Activated CD4-positive, CD25-positive, alpha-beta regulatory T cell (primary cell): ENCODE data around the gene SUMO3.
"Not testable (repeated sequence)": the region's sequence is repeated elsewhere in the genome, so short reads cannot be mapped to it uniquely, and the experiment has no call there.

ENCODE experiments used
- DNase-seq, 4 experiments: peaks; one replicate each; lab custom pipeline; 2025; lab: John Stamatoyannopoulos, UW

Gene SUMO3

DNA sequence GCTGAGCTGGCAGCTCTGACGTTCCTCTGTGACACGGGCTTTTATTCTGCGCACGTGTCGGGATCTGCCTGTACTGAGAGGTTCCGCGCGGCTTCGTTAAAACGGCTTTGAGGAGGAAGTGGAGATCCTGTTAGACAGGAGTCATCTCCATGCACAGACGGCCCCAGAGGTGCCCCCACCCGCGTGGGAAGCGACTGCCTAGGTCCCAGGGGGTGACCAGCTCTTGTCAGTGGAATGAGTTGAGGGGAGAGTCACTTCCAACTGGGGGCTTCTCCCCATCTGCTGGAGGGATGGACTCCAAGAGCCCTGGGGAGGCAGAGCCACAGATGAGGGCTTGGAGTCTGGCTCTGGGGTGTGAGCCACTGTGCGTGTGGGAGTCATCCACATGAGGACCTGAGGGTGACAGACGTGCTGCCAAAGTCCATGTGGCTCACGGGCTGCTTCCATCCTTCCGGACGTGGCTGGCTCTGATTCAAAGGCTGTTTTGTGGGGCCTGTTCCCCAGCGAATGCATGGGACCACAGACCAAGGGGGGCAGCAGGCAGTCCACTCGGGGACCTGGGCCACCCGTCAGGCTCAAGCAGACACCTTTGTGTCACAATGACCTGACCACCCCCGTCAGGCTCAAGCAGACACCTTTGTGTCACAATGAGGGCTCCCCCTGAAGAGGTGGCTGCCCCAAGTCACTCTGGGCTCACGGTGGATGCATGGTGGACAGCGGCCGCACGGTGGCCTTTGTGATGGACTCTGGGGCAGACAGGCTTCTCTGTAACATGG lies 28.8 kb upstream of the SUMO3 start:
- DNase-seq: no peak

DNA sequence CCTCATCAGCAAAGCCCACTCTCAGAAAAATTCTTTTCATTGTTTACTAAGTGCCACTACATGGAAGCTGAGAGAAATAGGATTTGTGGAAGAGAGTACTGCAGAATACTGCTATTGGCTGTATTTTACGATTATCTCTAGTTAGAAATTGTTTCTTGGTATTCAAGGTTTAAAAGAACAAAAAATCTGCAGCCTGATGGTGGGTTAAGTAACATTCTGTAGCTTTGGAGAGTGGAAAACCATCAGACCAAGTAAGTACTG lies 28.3 kb upstream of the SUMO3 start:
- DNase-seq: no peak

DNA sequence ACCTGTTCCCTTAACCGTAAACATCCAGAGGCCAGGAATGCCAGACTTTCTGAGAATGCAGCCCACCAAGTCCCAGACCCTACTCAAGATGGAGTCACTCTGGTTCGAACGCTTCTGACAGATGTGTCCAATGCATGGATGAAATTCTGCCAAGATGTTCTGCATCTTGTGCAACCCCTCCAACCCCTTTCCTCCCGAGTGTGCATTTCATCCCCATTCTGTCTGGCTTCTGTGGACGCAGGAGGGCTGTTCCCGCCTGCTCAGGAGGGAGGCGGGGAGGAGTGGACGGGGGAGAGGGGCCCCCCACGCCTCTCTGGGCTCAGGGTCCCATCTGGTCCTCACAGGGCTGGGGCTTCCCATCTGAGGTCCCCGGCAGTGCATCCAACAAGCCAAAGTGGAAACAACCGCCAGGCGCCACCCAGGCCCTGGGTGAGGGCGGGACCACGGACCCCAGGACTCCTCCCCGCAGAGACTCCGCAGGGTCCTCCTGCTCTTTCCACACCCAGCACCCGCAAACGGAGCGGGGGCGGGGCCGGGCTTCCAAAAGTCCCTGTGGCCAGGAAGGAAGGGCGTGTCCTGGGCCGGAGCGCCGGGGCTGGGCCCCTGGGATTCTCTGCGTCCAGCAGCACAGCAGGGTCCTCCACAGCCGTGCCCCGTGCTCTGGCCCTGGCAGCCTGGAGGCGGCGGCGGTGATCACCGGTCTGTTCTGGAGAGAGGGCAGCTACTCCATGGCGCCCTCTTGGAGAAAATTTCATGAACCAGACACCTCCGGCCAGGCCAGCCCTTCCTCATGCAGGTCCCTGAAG lies 27.8 kb upstream of the SUMO3 start:
- DNase-seq: no peak

DNA sequence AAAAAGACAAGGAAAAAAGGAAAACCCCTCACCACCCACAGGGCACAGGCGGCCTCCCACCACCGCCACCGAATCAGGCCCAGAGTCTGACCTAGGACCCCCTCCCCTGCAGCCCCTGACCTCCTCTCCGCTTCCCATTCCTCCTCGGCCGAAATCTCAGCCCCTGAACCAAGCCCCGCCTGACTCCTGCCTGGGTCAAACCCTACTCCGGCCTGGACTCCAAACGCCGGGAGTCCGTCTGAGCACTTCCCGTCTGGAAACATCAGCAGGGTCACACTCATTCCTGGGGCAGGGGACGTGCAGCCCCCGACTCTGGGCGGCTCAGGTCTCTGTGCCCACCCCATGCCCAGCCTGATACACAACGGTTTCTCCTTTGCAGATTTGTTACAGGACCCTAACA lies 26.4 kb upstream of the SUMO3 start:
- DNase-seq: no peak

DNA sequence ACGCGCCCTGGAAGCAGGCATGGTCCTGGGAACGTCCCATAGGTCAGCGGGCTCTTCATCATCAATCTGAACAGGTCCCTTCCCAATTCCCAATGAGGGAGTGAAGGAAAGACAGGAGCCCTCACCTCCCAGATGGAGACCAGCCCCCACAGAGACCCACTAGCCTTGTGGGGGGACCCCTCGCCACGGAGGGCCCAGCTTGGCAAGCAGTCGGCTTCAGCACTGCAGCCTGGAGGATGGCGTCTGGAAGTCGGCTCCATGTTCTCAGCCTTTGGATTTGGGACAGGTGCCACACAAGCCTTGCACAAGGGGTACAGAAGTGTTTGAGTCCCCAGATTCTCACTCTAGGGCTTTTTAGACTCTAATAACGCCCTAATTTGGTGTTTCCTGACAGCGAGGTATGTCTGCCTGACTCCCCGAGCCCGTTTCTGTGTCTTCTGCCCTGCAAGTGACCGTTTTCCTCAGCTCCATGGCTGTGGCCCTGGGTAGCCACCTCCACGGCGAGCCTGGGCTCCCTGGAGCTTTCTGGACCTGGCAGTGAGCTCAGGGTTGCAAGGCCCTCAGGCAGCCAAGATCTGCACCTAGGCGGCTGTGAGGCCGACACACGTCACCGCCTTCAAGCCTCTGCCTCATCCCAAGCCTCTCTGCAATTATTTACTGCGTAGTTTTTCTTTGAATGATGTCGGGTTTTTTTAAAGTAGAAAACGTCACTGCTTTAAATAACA lies 25.0 kb upstream of the SUMO3 start:
- DNase-seq: no peak

DNA sequence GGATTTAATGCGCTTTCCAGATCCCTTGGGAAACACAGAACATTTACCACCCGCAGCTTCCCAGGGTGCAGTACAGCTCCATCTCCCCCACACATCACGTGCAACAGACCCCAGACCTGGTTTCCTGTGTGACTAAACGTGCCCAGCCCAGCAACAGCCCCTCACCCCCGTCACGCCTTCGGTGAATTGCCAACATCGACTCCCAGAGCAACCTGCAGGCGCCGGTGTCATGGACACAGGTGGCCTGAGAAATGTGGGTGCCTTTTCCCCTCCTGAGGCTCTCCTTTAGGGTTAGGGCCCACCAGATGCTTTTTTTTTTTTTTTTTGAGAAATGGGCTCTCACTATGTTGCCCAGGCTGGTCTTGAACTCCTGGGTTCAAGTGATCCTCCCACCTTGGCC lies 24.2 kb upstream of the SUMO3 start:
- no peak for DNase-seq

DNA sequence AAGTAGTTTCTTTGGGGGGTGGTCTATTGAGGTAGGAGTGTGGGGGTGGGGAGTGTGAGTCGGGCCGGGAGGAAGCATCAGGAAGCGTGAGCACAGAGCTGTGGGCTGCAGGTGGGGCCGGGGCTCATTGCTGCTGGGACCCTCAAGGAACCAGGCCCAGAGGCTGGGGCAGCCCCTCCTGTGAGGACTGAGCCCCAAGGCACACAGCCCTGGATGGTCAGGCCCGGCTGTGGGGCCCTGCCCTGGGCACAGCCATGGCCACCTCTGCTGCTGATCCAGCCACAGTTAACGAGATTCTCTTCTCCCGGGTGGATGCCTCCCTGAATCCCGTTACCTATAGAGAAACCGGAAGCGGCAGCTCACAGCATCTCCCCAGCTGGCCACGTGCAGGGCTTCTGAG lies 22.9 kb upstream of the SUMO3 start:
- no peak for DNase-seq

DNA sequence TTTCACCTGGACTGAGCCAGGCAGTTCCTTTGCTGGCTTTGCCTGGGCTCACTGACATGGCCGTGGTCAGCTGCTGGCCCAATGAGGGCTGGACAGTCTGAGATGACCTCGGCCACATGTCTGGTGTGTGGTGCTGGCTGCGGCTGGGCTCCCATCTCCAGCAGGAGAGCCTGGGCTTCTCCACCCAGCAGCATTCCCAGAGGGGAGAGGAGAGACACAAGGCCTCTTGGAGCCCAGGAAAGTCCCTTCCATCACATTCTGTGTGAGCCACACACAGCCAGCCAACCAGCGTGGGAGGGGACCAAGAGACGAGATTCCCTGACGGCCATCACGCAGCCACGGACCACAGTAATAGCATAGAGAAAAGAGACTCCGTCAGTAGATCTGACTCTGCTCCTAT lies 21.1 kb upstream of the SUMO3 start:
- DNase-seq: no peak

DNA sequence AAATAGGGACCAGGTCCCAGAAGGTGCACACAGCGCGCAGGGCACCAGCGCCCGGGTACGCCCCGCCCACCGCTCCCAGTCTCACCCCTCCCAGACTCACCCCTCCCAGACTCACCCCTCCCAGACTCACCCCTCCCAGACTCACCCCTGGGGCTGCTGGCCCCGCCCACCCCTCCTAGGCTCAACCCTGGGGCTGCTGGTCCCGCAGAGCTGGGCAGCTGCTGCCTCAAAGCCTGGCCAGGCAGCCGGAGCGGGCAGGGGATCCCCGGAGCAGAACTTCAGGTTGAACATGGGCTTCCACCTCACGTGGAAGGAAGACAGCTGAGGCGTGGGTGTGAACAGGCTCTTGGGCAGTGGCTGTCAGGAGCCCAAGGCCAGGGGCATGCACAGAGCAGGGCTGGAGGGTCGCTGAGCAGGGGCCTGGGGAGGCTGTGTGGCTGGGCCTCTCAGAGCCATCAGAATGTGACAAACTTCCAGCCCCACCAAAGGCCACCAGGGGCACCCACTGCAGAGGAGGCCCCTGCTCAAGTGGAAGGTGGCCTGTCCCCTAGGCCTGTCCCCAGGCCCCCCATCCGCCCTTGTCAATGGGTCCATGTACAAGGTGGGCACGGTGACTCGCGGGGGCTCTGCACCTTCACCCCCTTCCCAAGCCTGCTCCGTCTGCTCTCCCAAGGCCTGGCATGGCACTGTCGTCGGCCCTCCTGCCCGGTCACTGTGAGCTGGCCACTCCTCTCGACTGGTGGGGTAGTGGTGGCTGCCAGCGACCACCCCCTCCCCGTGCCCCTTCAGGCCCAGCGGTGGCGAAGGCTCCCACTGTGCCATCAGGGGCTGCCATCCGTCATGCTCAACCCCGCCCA lies 20.4 kb upstream of the SUMO3 start:
- no peak for DNase-seq

DNA sequence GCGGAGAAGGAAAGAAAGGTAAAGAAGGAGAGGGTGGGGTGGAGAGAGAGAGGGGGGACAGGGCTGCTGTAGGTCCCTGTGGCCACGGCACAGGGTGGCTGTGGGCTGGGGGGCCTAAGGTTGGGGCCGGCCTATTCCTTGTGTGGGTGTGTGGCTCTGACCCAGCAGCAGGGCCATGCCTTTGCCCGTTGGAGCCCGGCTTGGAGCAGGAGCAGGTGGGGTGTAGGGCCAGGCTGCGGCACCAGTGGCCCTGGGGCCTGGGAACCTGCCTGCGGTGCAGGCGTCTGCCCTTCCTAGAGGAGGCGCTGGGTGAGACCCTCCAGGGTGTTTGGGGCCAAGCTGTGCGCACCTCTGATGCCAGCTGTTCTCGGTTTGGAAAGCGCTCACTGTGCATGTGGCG lies 19.7 kb upstream of the SUMO3 start:
- DNase-seq: no peak

DNA sequence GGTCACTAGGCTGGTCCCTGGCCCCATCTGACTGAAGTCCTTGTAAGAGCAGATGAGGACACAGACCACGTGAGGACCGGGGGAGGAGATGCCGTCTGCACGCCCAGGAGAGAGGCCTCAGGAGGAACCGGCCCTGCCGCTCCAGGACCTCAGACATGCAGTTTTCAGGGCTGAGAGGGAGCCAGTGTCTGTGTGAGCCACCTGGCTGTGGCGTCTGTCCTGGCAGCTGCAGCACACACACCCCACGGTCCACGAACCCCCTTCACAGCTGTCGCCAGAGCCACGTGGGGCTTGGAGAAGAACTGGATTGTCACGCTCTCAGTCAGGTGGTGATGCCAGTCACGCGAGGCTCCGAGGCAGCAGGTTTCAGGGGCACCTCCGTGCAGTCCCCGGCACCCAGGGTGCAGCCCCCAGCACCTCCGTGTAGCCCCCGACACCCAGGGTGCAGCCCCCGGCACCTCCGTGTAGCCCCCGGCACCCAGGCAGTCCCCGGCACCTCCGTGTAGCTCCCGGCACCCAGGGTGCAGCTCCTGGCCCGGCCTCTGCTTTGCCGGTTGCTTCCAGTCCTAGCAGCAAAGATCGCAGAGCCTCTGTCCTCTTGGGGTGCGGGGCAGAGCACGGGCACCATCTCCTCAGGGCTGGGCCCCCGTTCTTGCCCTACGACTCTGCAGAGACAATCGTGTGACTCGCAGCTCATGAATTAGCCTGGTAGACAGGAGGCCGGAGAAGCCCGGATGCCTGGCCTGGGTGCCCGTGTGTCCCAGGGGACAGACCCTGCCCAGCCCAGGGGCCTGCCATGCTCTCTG lies 19.0 kb upstream of the SUMO3 start:
- no peak for DNase-seq

DNA sequence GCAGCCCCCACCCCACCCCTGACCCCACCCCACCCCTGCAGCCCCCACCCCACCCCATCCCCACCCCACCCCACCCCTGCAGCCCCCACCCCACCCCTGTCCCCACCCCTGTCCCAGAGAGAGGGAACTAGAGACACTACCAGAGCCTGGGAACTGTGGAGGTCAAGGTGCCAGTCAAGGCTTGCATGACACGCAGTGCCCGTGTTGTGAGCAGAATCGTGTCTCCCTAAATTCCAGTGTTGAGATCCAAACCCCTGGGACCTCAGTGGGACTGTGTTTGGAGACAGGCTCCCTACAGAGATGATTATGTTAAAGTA lies 18.4 kb upstream of the SUMO3 start:
- DNase-seq: no peak

DNA sequence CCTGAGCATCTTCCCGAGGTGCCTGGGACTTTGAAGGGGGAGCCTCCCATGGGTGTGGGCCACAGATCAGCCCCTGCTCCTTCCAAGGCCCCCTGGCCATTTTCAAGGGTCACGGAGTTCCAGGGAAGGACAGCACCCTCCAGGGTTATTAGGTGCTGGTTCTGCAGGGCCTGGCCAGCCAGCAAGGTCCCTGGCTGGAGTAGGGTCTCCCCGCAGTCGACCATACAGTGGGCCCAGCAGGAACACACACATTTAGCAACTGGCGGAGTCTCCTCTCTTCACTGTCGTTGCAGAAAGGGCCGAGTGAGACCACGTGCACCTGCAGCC lies 17.7 kb upstream of the SUMO3 start:
- no peak for DNase-seq

DNA sequence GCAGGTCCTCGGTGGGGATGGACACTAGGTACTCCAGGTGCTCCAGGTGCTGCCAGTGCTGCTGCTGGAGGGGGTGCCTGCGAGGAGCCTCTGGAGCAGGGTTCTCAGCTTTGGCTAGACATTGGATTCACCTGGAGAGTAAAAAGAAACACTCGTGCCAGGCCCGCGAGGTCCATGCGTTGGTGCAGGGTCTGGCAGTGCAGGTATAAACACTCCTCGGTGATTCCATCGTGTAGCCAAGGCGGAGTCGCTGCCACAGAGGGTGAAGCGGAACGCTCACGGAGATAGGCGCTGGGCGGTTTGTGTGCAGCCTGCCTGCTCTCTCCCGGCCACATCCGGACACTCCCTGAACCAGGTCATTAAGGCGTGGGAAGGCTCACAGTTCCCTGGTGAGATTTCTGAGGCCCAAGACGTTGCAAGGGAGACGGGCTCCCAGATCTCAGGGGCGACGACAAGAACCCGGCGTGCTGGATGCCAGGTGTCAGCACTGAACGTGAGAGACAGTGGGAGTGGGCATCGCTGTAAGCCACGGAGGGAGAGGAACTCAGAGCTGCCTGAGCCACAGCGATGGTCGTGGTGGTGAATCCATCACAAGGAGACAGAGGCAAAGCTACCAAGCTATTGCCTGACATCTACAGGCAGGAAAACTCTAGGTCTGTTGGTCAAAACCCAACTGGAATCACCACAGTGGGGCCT lies 17.2 kb upstream of the SUMO3 start:
- no peak for DNase-seq

DNA sequence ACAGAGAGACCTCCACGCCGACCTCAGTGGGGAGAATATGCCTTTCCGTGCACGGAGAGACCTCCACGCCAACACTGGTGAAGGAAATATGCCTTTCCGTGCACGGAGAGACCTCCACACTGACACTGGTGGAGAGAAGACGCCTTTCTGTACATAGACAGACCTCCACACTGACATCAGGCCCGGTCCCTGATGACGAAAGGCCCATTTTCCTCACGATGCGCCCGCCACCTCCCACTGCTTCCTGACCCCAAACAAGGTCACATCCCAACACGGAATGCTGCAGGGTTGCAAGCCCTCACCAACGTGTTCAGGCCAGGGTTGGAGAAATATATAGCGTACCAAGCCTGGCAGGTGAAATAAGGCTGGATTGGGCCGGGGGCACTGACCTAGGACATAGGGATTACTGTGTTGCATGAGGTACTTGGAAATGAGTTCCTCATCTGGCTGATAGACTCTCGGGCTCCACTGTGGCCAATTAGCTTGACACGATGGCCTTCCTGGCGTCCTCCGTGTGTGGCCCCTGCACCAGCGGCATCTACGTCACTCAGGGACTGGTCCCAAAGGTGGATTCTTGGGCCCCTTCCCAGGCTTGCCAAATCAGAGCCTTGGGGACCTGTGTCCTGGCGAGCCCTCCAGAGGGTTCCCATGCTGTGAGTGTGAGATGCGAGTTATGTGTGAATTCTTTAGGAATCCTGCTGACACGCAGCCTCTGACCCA lies 16.5 kb upstream of the SUMO3 start:
- no peak for DNase-seq

DNA sequence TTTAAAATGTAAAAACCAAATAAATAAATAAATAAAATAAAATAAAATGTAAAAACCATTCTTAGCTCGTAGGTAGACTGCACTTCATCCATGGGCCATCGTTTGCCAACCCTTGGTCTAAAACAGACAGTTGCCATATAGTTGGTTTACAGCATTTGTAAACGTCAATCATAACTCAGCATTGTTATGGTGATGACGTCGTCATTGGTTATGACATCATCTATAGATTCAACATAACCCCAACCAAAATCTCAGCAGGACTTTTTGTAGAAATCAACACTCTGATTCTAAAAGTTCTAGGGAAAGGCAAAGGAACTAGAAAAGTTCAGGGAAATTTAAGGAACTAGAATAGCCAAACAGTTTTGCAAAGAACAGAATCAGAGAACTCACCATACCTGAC lies 15.8 kb upstream of the SUMO3 start:
- no peak for DNase-seq

DNA sequence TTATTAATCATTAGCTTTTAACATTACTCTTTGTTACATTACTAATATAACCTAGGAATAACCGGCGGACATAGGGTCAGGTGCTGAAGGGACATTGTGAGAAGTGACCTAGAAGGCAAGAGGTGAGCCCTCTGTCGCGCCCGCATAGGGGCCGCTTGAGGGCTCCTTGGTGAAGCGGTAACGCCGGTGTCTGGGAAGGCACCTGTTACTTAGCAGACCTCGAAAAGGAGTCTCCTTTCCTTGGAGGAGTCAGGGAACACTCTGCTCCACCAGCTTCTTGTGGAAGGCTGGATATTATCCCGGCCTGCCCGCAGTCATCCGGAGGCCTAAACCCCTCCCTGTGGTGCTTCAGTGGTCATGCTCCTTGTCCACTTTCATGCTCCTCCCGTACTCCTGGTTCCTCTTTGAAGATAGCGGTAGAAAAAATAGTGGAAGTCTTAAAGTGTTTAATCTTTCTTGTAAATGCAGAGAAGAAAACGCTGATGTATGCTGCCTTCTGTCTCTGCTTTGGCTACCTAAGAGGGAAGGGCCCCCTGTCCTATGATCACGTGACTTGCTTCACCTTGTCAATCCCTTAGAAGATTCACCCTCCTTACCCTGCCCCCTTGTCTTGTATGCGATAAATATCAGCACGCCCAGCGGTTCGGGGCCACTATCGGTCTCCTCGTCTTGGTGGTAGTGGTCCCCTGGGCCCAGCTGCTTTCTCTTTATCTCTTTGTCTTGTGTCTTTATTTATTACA lies 14.8 kb upstream of the SUMO3 start:
- DNase-seq: not testable (repeated sequence)

DNA sequence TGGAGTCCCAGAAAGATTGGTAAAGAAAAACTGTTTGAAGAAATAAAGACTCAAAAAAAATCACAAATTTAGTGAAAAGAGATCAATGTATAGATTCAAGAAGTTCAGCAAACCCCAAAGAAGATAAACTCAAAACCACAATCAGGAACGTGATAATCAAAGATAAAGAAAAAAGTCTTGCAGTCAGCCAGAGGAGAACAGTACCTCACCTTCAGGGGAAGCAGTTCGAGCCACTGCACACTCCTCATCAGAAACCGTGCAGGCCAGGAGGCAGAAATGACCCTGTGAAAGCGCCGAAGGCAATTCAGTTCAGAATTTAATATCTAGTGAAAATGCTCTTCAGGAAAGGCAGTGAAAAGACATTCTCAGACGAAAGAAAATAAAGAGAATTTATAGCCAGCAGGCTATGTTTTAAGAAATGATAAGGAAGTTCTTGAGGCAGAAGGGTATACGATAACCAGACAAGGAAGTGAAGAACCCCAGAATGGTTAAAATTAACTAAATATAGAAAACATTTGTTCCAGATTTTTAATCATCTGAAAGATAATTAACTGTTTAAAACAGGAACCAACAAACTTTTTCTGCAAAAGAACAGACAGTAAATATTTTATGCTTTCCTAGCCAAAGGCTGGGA lies 13.5 kb upstream of the SUMO3 start:
- no peak for DNase-seq

DNA sequence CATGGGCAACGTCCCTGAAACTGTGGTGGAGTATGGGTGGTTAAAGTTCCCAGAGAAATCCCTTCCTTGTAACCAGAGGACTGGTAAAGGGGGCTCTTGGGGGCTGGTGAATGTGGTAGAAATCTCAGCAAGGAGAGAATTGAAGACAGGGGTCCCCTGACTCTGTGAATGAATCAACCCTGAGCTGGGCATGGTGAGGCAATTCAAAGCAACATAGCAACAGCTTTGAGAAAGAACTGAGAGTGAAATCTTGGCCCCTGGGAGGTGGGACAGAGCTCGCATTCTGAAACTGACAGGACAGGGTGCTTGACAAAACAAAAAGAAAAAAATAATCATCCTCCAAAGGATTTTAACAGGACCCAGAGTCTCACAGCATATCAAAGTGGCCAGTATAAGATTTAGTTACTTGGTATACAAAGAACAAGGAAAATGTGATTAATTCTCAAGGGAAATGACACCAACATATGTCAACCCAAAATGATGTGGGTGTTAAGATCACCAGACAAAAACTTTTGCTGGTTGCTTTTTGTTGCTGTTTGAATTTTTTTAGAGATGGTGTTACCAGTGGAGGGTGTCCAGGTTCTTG lies 11.7 kb upstream of the SUMO3 start:
- DNase-seq: no peak
